T-cell (primary cell): Measurements from ENCODE around the gene SNX25. TPM values are rescaled to one million over a fixed set of nuclear protein-coding genes. Genes with fewer than 3 reads are reported as not detected.
"Not testable (repeated sequence)": the region's sequence is repeated elsewhere in the genome, so short reads cannot be mapped to it uniquely, and the experiment has no call there.

ENCODE experiments used
- ATAC-seq, 4 experiments: fragments of 200-7000 bp in 3 of 4; fragments of 150-1000 bp in 1 of 4; cut with Tn5 transposase; replicated peaks in 1 of 4; 1 replicate in 3 of 4; 2 replicates in 1 of 4; pipeline ENCODE4 v1.10.0; 2021; ENCODE audit warnings: moderate library complexity in 3 of 4, mild to moderate bottlenecking in 2 of 4, moderate number of reproducible peaks in 1 of 4
- CTCF ChIA-PET, 2 donors: fragments of 300-600 bp; sonication (Branson Sonifier 250); formaldehyde crosslinking; loops; one replicate each; lab custom pipeline; 2022; ENCODE audit warnings: antibody characterized with exemption in 2 of 2; lab: Charles Lee
- POLR2A ChIA-PET, 2 donors: fragments of 300-600 bp; sonication (Branson Sonifier 250); formaldehyde crosslinking; loops; one replicate each; lab custom pipeline; 2022; ENCODE audit warnings: antibody characterized with exemption in 2 of 2; lab: Charles Lee
- DNase-seq, 35 experiments: peaks; one replicate each; pipeline versions ENCODE4 v3.0.0 to v3.0.0-alpha.2; 2013 to 2023
- H3K27ac ChIP-seq: one replicate; pipeline ENCODE4 v1.5.1; 2013; ENCODE audit warnings: low read length
- H3K27me3 ChIP-seq, 2 experiments: replicated peaks in 1 of 2; 1 replicate in 1 of 2; 2 replicates in 1 of 2; pipeline versions ENCODE4 v1.6.1 to v1.7.0; 2013; ENCODE audit warnings: low read length in 1 of 2, mixed read lengths in 1 of 2; ENCODE audit not compliant: control insufficient read depth in 2 of 2, insufficient read depth in 2 of 2; ENCODE audit errors: extremely low read depth in 1 of 2
- H3K36me3 ChIP-seq, 2 donors: 1 replicate in 1 of 2; 2 replicates in 1 of 2; pipeline versions ENCODE4 v1.6.1 to v1.7.0; 2013; ENCODE audit warnings: low read length in 1 of 2; ENCODE audit not compliant: control insufficient read depth in 2 of 2, insufficient read depth in 1 of 2; ENCODE audit errors: extremely low read depth in 1 of 2
- H3K4me1 ChIP-seq, 2 experiments: 1 replicate in 1 of 2; 2 replicates in 1 of 2; pipeline versions ENCODE4 v1.6.1 to v1.7.0; 2013; ENCODE audit warnings: low read length in 2 of 2, mixed read lengths in 1 of 2; ENCODE audit not compliant: insufficient read depth in 2 of 2, control insufficient read depth in 1 of 2; ENCODE audit errors: extremely low read depth in 1 of 2
- H3K4me3 ChIP-seq, 2 donors: 1 replicate in 1 of 2; 2 replicates in 1 of 2; pipeline versions ENCODE4 v1.5.1 to v1.7.0; 2013; ENCODE audit warnings: mild to moderate bottlenecking in 2 of 2, low read length in 1 of 2, moderate library complexity in 1 of 2; ENCODE audit not compliant: control insufficient read depth in 1 of 2; ENCODE audit errors: extremely low read depth in 1 of 2
- H3K9me3 ChIP-seq: 2 replicates; pipeline ENCODE4 v1.7.0; 2013
- H3K27ac Mint-ChIP-seq, 2 donors: one replicate each; pipeline ENCODE4 v1.8.0; 2020 to 2021; ENCODE audit warnings: mild to moderate bottlenecking in 2 of 2, mixed read lengths in 2 of 2
- H3K27me3 Mint-ChIP-seq, 2 donors: one replicate each; pipeline ENCODE4 v1.8.0; 2021 to 2022; ENCODE audit warnings: mixed read lengths in 2 of 2
- H3K36me3 Mint-ChIP-seq: one replicate; pipeline ENCODE4 v1.8.0; 2021; ENCODE audit warnings: mixed read lengths
- H3K4me1 Mint-ChIP-seq, 3 donors: one replicate each; pipeline ENCODE4 v1.8.0; 2020 to 2022; ENCODE audit warnings: mixed read lengths in 3 of 3, mild to moderate bottlenecking in 1 of 3
- H3K4me3 Mint-ChIP-seq, 3 donors: one replicate each; pipeline ENCODE4 v1.8.0; 2020 to 2022; ENCODE audit warnings: mild to moderate bottlenecking in 3 of 3, mixed read lengths in 3 of 3, moderate library complexity in 3 of 3
- H3K9me3 Mint-ChIP-seq, 3 donors: one replicate each; pipeline ENCODE4 v1.8.0; 2020 to 2022; ENCODE audit warnings: mixed read lengths in 3 of 3
- WGBS: methylation state at CpG from one replicate; pipeline ENCODE4 v1.1.5; 2013; ENCODE audit warnings: missing lambda C conversion rate; ENCODE audit not compliant: insufficient coverage; 5-methylcytosine and 5-hydroxymethylcytosine counted together
- total RNA-seq, 35 experiments: library from RNA in 6 of 35; stranded (reverse) in 6 of 35; fragments of 120-200 nt in 1 of 35; gene quantifications; one replicate each; pipeline versions ENCODE4 v1.2.1 to v1.2.4 and lab custom pipeline; 2013 to 2026

The SNX25 gene
- total RNA-seq, 5 donors from 2014 or later (not counting 1 experiment from before 2014, with no cell fraction given) = 14.0 to 19.3 (median 16.4) TPM

DNA sequence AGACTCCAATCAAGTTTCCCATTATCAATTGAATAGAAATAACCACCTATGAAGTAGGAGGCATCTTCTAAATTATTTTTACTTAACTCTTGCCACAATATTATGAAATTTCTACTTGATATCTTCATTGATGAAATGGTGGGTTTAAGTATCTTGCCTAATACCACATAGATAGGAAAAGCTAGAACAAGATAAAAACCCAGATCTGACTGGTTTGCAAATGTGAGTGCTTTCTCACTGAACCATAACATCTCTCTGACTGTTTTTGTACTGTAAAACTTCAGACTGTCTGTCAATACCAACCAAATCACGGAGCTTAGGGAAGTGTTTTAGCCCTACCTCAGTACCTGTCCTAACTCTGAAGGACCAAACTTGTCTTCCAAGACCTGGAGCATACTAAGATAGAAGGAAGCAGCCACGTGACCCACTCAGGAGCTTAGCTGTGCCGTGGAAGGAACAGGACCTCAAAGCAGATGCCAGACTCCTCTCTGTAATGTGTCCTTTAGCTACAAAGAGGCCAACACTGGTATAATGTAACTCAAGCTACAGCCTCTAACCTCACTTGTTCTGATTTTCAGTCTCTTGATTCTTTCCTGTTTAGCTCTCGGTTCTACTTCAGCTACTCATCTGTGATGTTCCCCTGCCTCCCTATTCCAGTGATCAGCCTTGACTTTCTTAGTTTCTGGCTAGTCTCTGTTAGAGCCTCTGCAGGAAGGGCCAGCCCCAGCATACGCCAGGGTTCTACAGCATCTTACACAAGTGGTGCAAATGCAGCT lies 101.9 kb downstream of the SNX25 start:
- Mint-ChIP-seq H3K27ac (no peak overlapping the region), H3K9me3 (no peaks in the 10 kb centered on the region), H3K4me1 (peaks cover 0 to 4% (median 0%) of the 10 kb centered on the region in 3 donors), H3K27me3 (no peaks in the 10 kb centered on the region), H3K4me3 (no peak overlapping the region), H3K36me3 (peaks cover 70% of the 10 kb centered on the region)
- Histone ChIP-seq H3K27me3 (no peaks in the 10 kb centered on the region), H3K4me1 (no peaks in the 10 kb centered on the region), H3K4me3 (no peak overlapping the region), H3K9me3 (no peaks in the 10 kb centered on the region), H3K27ac (no peak overlapping the region), H3K36me3 (peaks cover 0 to 30% of the 10 kb centered on the region in 2 donors)
- 96% methylated on average over 4 of the region's 5 CpGs for WGBS
- CTCF ChIA-PET = interaction anchor here in 1 of 2 donors (0.6 kb wide), 1 partner anchor 1834 kb away, joined by 6 read pairs; no protein-coding TSS in a partner anchor
- DNase-seq (no peak), ATAC-seq (no peak)
- POLR2A ChIA-PET = no interaction called here

DNA sequence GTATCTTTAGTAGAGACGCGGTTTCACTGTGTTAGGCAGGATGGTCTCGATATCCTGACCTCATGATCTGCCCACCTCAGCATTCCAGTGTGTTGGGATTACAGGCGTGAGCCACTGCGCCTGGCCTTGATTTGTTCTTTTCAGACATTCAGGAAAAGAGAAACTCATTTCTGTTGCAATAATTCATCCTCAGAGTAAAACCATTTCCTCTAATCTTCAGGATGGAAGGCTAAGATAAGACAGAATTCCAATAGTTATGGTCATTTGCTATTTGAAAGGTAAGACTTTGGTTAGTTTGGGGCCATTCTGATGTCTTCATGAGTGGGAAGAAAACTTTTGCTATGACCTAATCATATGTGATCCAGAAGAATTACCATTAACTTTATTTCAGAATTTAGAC lies 103.3 kb downstream of the SNX25 start:
- CTCF ChIA-PET = no interaction called here
- Mint-ChIP-seq H3K4me1 (peaks cover 0 to 4% (median 0%) of the 10 kb centered on the region in 3 donors), H3K4me3 (no peak overlapping the region), H3K36me3 (peaks cover 81% of the 10 kb centered on the region), H3K27ac (no peak overlapping the region), H3K27me3 (no peaks in the 10 kb centered on the region), H3K9me3 (no peaks in the 10 kb centered on the region)
- ATAC-seq = no peak
- Histone ChIP-seq H3K9me3 (no peaks in the 10 kb centered on the region), H3K27ac (no peak overlapping the region), H3K27me3 (no peaks in the 10 kb centered on the region), H3K36me3 (peaks cover 0 to 30% of the 10 kb centered on the region in 2 donors), H3K4me3 (no peak overlapping the region), H3K4me1 (no peaks in the 10 kb centered on the region)
- POLR2A ChIA-PET = no interaction called here
- WGBS = 100% methylated on average over 3 of the region's 5 CpGs
- no peak for DNase-seq

DNA sequence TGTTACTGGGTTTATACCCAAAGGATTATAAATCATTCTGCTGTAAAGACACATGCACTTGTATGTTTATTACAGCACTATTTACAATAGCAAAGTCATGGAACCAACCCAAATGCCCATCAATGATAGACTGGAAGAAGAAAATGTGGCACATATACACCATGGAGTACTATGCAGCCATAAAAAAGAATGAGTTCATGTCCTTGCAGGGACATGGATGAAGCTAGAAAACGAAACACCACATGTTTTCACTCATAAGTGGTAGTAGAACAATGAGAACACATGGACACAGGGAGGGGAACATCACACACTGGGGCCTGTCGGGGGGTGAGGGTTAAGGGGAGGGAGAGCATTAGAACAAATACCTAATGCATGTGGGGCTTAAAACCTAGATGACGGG lies 108.1 kb downstream of the SNX25 start:
- H3K9me3 ChIP-seq, CTCF ChIA-PET, H3K27ac Mint-ChIP-seq, H3K4me1 Mint-ChIP-seq, POLR2A ChIA-PET, H3K27me3 ChIP-seq, H3K27ac ChIP-seq, H3K27me3 Mint-ChIP-seq, DNase-seq, H3K9me3 Mint-ChIP-seq, ATAC-seq, H3K4me1 ChIP-seq, H3K4me3 Mint-ChIP-seq, H3K4me3 ChIP-seq: not testable (repeated sequence)
- no CpG with 5 or more reads among the region's 3 CpGs for WGBS
- H3K36me3 ChIP-seq = peaks cover 0 to 12% of the 10 kb centered on the region in 2 donors
- peaks cover 62% of the 10 kb centered on the region for H3K36me3 Mint-ChIP-seq

DNA sequence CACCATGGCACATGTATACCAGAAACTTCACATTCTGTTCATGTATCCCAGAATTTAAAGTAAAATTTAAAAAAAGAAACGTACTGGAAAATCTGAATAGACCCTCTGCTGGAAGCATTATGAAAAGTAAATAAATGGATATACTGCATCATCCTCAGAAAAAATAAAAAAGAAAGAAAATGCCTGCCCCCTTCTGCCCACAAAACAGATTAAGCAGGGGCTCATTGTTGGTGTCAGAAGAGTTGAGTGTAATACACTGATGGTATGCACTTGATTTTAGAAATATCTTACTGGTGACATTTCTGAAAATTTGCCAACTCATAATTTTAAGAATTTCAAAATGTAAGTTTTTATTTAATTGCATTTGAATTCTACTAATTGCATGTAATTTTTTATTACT lies 108.5 kb downstream of the SNX25 start:
- peaks cover 4 to 7% (median 7%) of the 10 kb centered on the region in 3 donors for H3K4me1 Mint-ChIP-seq
- peaks cover 58% of the 10 kb centered on the region for H3K36me3 Mint-ChIP-seq
- Histone ChIP-seq H3K4me1 (peaks cover 0 to 2% of the 10 kb centered on the region in 2 experiments), H3K27me3 (no peaks in the 10 kb centered on the region), H3K9me3 (no peaks in the 10 kb centered on the region), H3K27ac (no peak overlapping the region), H3K36me3 (peaks cover 0 to 8% of the 10 kb centered on the region in 2 donors), H3K4me3 (no peak overlapping the region)
- H3K27me3 Mint-ChIP-seq = no peaks in the 10 kb centered on the region
- no peak overlapping the region for H3K27ac Mint-ChIP-seq
- ATAC-seq (no peak), DNase-seq (no peak)
- ChIA-PET POLR2A (no interaction called here), CTCF (no interaction called here)
- no CpG with 5 or more reads among the region's 1 CpG for WGBS
- H3K4me3 Mint-ChIP-seq = no peak overlapping the region
- peaks cover 0 to 3% (median 0%) of the 10 kb centered on the region in 3 donors for H3K9me3 Mint-ChIP-seq

DNA sequence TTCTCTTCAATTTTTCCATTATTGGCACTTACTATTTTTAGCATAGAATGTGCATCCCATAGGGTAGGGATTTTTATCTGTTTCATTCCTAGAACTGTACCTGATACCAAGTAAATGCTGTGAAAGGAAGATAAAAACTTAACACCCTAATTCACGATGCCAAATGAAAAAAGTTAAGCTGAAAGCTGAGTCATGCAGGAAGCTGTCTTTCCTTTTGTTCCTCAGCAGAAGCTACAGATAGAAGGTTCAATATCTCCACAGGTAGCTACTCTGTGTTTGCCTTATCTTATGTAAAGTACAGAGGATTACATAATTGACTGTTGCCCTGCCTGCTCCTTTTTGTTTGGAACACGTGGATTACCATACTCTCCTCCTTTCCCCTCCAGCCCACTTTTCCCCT lies 109.3 kb downstream of the SNX25 start:
- Histone ChIP-seq H3K4me1 (peaks cover 0 to 2% of the 10 kb centered on the region in 2 experiments), H3K4me3 (no peak overlapping the region), H3K36me3 (peaks cover 0 to 7% of the 10 kb centered on the region in 2 donors), H3K9me3 (no peaks in the 10 kb centered on the region), H3K27ac (no peak overlapping the region), H3K27me3 (no peaks in the 10 kb centered on the region)
- ChIA-PET CTCF (interaction anchor here in 1 of 2 donors (0.8 kb wide), 1 partner anchor 132 kb away, joined by 3 read pairs; no protein-coding TSS in a partner anchor), POLR2A (no interaction called here)
- no peak overlapping the region for H3K4me3 Mint-ChIP-seq
- H3K4me1 Mint-ChIP-seq = peaks cover 4 to 7% (median 7%) of the 10 kb centered on the region in 3 donors
- DNase-seq = no peak
- no CpG with 5 or more reads among the region's 2 CpGs for WGBS
- ATAC-seq = peak in 2 of 4 experiments; percentile 43 to 48
- peaks cover 0 to 3% (median 0%) of the 10 kb centered on the region in 3 donors for H3K9me3 Mint-ChIP-seq
- peaks cover 50% of the 10 kb centered on the region for H3K36me3 Mint-ChIP-seq
- H3K27me3 Mint-ChIP-seq = no peaks in the 10 kb centered on the region
- H3K27ac Mint-ChIP-seq = peak overlapping the region in 1 of 2 donors; percentile 39

DNA sequence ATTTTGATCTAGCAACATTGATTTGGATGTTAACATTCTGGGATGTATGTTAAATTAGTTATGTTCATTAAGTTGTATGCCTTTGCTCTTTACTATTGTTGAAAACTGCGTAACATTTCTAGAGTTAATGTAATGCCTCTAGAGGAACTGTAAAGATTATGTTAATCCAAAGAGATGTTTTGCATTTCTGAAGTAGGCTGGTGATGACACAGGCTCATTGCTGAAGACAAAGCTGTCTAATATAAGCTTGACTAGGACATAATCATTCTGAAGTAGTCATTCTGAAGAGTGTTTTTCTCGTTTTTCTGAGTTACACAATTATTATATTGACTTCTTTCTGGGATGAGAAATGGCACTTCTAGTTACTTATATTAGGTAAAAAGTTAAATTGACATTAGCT lies 113.4 kb downstream of the SNX25 start:
- no peak for ATAC-seq
- no peak overlapping the region for H3K4me3 ChIP-seq
- H3K27me3 Mint-ChIP-seq = no peaks in the 10 kb centered on the region

More for the DNA sequence above, 113.4 kb downstream of the SNX25 start:
- 100% methylated on average over 1 of the region's 2 CpGs for WGBS
- no peak overlapping the region for H3K27ac Mint-ChIP-seq
- no peak overlapping the region for H3K4me3 Mint-ChIP-seq
- H3K27ac ChIP-seq = no peak overlapping the region
- peaks cover 0 to 4% of the 10 kb centered on the region in 2 donors for H3K36me3 ChIP-seq
- no peaks in the 10 kb centered on the region for H3K27me3 ChIP-seq
- H3K9me3 Mint-ChIP-seq = peaks cover 0 to 3% (median 0%) of the 10 kb centered on the region in 3 donors
- peaks cover 0 to 2% of the 10 kb centered on the region in 2 experiments for H3K4me1 ChIP-seq
- ChIA-PET POLR2A (interaction anchor here in 1 of 2 donors (0.6 kb wide), 1 partner anchor 65 kb away, joined by 4 read pairs; no protein-coding TSS in a partner anchor), CTCF (no interaction called here)
- H3K4me1 Mint-ChIP-seq = peaks cover 4 to 7% (median 7%) of the 10 kb centered on the region in 3 donors
- peaks cover 25% of the 10 kb centered on the region for H3K36me3 Mint-ChIP-seq
- no peak for DNase-seq
- no peaks in the 10 kb centered on the region for H3K9me3 ChIP-seq
